Lung (tissue), 12 donors: ENCODE measurements around the gene CHRNA3. TPM values are rescaled to one million over a fixed set of nuclear protein-coding genes. Genes with fewer than 3 reads are reported as not detected.

Source experiments
- ATAC-seq: fragments of 200-7000 bp; cut with Tn5 transposase; one replicate; pipeline ENCODE4 v1.9.1; 2020; ENCODE audit warnings: moderate number of reproducible peaks; ENCODE audit not compliant: insufficient read depth, low FRiP score
- DNase-seq, 3 donors: peaks; one replicate each; pipeline ENCODE4 v3.0.0-alpha.2; 2013 to 2017
- H3K27ac ChIP-seq, 2 donors: one replicate each; pipeline ENCODE4 v1.5.1; 2013; ENCODE audit warnings: mild to moderate bottlenecking in 2 of 2, moderate library complexity in 2 of 2, control low read depth in 1 of 2, inconsistent platforms in 1 of 2, low read depth in 1 of 2, low read length in 1 of 2
- H3K27me3 ChIP-seq, 3 donors: one replicate each; pipeline ENCODE4 v1.5.1; 2013; ENCODE audit warnings: low read length in 2 of 3; ENCODE audit not compliant: control insufficient read depth in 3 of 3, insufficient read depth in 3 of 3
- H3K36me3 ChIP-seq, 4 donors: one replicate each; pipeline ENCODE4 v1.5.1; 2013; ENCODE audit warnings: low read length in 4 of 4, mild to moderate bottlenecking in 1 of 4, moderate library complexity in 1 of 4; ENCODE audit not compliant: control insufficient read depth in 4 of 4, insufficient read depth in 4 of 4
- H3K4me1 ChIP-seq, 5 donors: one replicate each; pipeline ENCODE4 v1.5.1; 2013; ENCODE audit warnings: low read length in 5 of 5, mild to moderate bottlenecking in 2 of 5, moderate library complexity in 1 of 5; ENCODE audit not compliant: control insufficient read depth in 5 of 5, insufficient read depth in 5 of 5
- H3K4me3 ChIP-seq: one replicate; pipeline ENCODE4 v1.5.1; 2013; ENCODE audit warnings: mild to moderate bottlenecking, control low read depth, moderate library complexity
- H3K9ac ChIP-seq, 2 donors: one replicate each; pipeline ENCODE4 v1.5.1; 2013; ENCODE audit warnings: low read length in 2 of 2, control low read depth in 1 of 2; ENCODE audit not compliant: insufficient read depth in 1 of 2
- H3K9me3 ChIP-seq, 4 donors: one replicate each; pipeline ENCODE4 v1.5.1; 2013; ENCODE audit warnings: low read length in 3 of 4, mild to moderate bottlenecking in 1 of 4, moderate library complexity in 1 of 4; ENCODE audit not compliant: control insufficient read depth in 4 of 4, insufficient read depth in 3 of 4
- CTCF ChIP-seq: IDR thresholded peaks from 2 replicates; pipeline ENCODE4 v1.5.1; 2012; ENCODE audit warnings: mild to moderate bottlenecking; ENCODE audit errors: control extremely low read depth, extremely low read depth
- WGBS, 2 donors: extraction: QIAGEN DNeasy Blood & Tissue Kit; methylation state at CpG; one replicate each; pipeline ENCODE4 v1.1.7; 2013; 5-methylcytosine and 5-hydroxymethylcytosine counted together
- polyA plus RNA-seq, 2 donors: library from polyadenylated mRNA; stranded (reverse); fragments of 200-250 nt; gene quantifications; one replicate each; pipeline ENCODE4 v1.2.1, GENCODE V29; 2013
- total RNA-seq, 2 donors: library from RNA; depleted of rRNA in 1 of 2; stranded (reverse); fragments of >200 nt in 1 of 2; gene quantifications; one replicate each; pipeline ENCODE4 v1.2.1, GENCODE V29; 2014 to 2021
- donor health status: control.
- donor health status: control.
- donor health status: Bipolar disorder and iron deficiency.
- donor health status: healthy.
- donor health status: DM: yes; HTN: yes; CAD: no.

Gene CHRNA3
- total and polyA plus RNA-seq, 4 donors: 0.03 to 0.06 TPM; not detected in 2

GRCh38 chr15:78651007-78651406 lies 30.2 kb upstream of the CHRNA3 start:
- TF ChIP-seq CTCF: no peak
- Histone ChIP-seq H3K27ac (no peak overlapping the region), H3K36me3 (no peaks in the 10 kb centered on the region), H3K4me1 (no peaks in the 10 kb centered on the region), H3K4me3 (no peak overlapping the region), H3K27me3 (no peaks in the 10 kb centered on the region), H3K9me3 (no peaks in the 10 kb centered on the region), H3K9ac (no peak overlapping the region)
- ATAC-seq (no peak), DNase-seq (no peak)
- 65 to 77% methylated on average over 3 of the region's 3 CpGs for WGBS, 2 donors

- 85 to 87% methylated on average over 4 of the region's 4 CpGs for WGBS, 2 donors
- Histone ChIP-seq H3K4me3 (no peak overlapping the region), H3K27ac (no peak overlapping the region), H3K4me1 (no peaks in the 10 kb centered on the region), H3K9ac (no peak overlapping the region), H3K36me3 (no peaks in the 10 kb centered on the region), H3K9me3 (no peaks in the 10 kb centered on the region), H3K27me3 (no peaks in the 10 kb centered on the region)
- ATAC-seq (no peak), DNase-seq (no peak)
- no peak for TF ChIP-seq CTCF
Observed at GRCh38 chr15:78650022-78650421, 29.2 kb upstream of the CHRNA3 start.

GRCh38 chr15:78645009-78645408 lies 24.2 kb upstream of the CHRNA3 start:
- H3K36me3 ChIP-seq: no peaks in the 10 kb centered on the region
- ATAC-seq (no peak), DNase-seq (no peak)
- peaks cover 0 to 2% (median under 1%) of the 10 kb centered on the region in 3 donors for H3K27me3 ChIP-seq
- 91 to 93% methylated on average over 4 of the region's 4 CpGs for WGBS, 2 donors
- peaks cover 0 to 8% (median 0%) of the 10 kb centered on the region in 5 donors for H3K4me1 ChIP-seq
- no peak overlapping the region for H3K27ac ChIP-seq
- H3K4me3 ChIP-seq: no peak overlapping the region
- no peak overlapping the region for H3K9ac ChIP-seq
- TF ChIP-seq CTCF: no peak
- no peaks in the 10 kb centered on the region for H3K9me3 ChIP-seq

GRCh38 chr15:78642331-78642730 lies 21.5 kb upstream of the CHRNA3 start:
- Histone ChIP-seq H3K9ac (no peak overlapping the region), H3K4me1 (peaks cover 0 to 8% (median 0%) of the 10 kb centered on the region in 5 donors), H3K4me3 (no peak overlapping the region), H3K9me3 (no peaks in the 10 kb centered on the region), H3K27ac (no peak overlapping the region), H3K27me3 (peaks cover 0 to 3% (median 2%) of the 10 kb centered on the region in 3 donors), H3K36me3 (no peaks in the 10 kb centered on the region)
- DNase-seq: peak; percentile 43 to 71 (median 55)
- no peak for ATAC-seq
- no peak for TF ChIP-seq CTCF
- 83 to 88% methylated on average over 5 of the region's 5 CpGs for WGBS, 2 donors
